Measurements from ENCODE around the gene CSTPP1. TPM values are rescaled to one million over a fixed set of nuclear protein-coding genes. Genes with fewer than 3 reads are reported as not detected.

The CSTPP1 gene
- total and polyA plus RNA-seq, 2 of the 8 experiments (the other 6 are each of a cell fraction or from before 2014, with no cell fraction given), result 24.2 to 28.7 TPM

DNA sequence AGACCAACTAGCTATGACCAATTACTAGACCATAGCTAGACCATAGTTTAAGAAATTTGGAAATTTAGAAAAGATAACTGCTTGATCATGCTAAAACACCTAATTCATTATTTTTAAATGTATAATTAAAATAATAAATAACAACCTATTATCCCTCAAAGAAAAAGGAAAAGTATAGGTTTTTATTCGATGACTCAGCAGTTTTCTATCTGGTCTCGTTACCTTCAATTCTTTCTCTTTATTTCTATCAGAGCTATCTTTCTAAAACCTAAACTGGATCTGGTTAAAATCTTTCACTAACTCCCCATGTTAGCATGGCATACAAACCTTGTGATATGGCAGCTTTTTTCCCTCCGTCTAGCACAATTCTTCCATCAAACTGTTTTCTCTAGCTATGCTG, 27.3 kb downstream of the CSTPP1 start:
- H2BK12ac ChIP-seq (ENCODE audit: low read depth, low read length), result no peak overlapping the region
- ChIA-PET CTCF (ENCODE audit: partially characterized antibody) (interaction anchor here (0.6 to 1.3 kb wide), 4 partner anchors 11 to 53 kb away, joined by 3 to 4 read pairs (median 4); no protein-coding TSS in a partner anchor), POLR2A (ENCODE audit: partially characterized antibody) (interaction anchor here (0.8 to 1.1 kb wide), 2 partner anchors 194 to 221 kb away, joined by 3 to 4 read pairs; no protein-coding TSS in a partner anchor)
- H3K56ac ChIP-seq (replicated peaks; ENCODE audit: insufficient read length, low read depth, low read length), result no peak overlapping the region
- H2BK15ac ChIP-seq (ENCODE audit: low read length), result no peak overlapping the region
- DNase-seq (ENCODE audit: low read depth in 1 of 2, low spot score in 2 of 2) (no peak), FAIRE-seq (no peak)
- H3K4me1 ChIP-seq (replicated peaks in 1 of 4; ENCODE audit: control insufficient read depth in 3 of 4, insufficient read depth in 4 of 4, low read length in 3 of 4), result no peaks in the 10 kb centered on the region
- H2BK5ac ChIP-seq (ENCODE audit: low read depth, low read length), result no peak overlapping the region
- no peak overlapping the region for H4K5ac ChIP-seq (ENCODE audit: insufficient read length, low read depth, low read length)
- WGBS, 2 experiments (ENCODE audit: extremely low coverage in 1 of 2, insufficient coverage in 1 of 2, insufficient read length in 1 of 2, insufficient replicate concordance in 2 of 2, low coverage in 1 of 2, low lambda C conversion rate in 2 of 2, missing lambda C conversion rate in 1 of 2), result 89% methylated on average over 3 of the region's 3 CpGs; no CpG with 5 or more reads in 1 of the 2 experiments
- no peak overlapping the region for H2BK20ac ChIP-seq (ENCODE audit: low read length)
- no peak overlapping the region for H2AFZ ChIP-seq (ENCODE audit: low read length)
- H2BK120ac ChIP-seq (replicated peaks; ENCODE audit: low read depth, low read length), result no peak overlapping the region
- no peaks in the 10 kb centered on the region for H3K79me1 ChIP-seq (ENCODE audit: low read depth, low read length)
- no peaks in the 10 kb centered on the region for H3K23me2 ChIP-seq (ENCODE audit: low read depth, low read length)
- no peak overlapping the region for H3K4me2 ChIP-seq (ENCODE audit: insufficient read depth in 1 of 2, low read depth in 2 of 2, low read length in 2 of 2)
- H3K18ac ChIP-seq (ENCODE audit: extremely low read depth, low read length), result no peak overlapping the region
- no peaks in the 10 kb centered on the region for H3K9me3 ChIP-seq (ENCODE audit: insufficient read depth in 2 of 2, low read depth in 1 of 2, low read length in 1 of 2)
- H3K36me3 ChIP-seq (ENCODE audit: control insufficient read depth in 2 of 4, insufficient read depth in 4 of 4, low read length in 3 of 4), result peaks cover 0 to 2% (median 0%) of the 10 kb centered on the region in 4 experiments; a peak in 1 of 8 replicates
- H3K9ac ChIP-seq (replicated peaks in 1 of 4; ENCODE audit: extremely low read depth in 1 of 4, low read depth in 3 of 4, low read length in 3 of 4), result no peak overlapping the region
- no peak overlapping the region for H3K4me3 ChIP-seq (ENCODE audit: extremely low read depth in 1 of 4, insufficient read depth in 2 of 4, low read depth in 3 of 4, low read length in 4 of 4)
- no peaks in the 10 kb centered on the region for H4K20me1 ChIP-seq (replicated peaks in 1 of 2; ENCODE audit: control insufficient read depth in 1 of 2, insufficient read depth in 2 of 2, low read length in 2 of 2)
- no peak overlapping the region for H4K8ac ChIP-seq (ENCODE audit: extremely low read depth, insufficient read depth, low read length)
- TF ChIP-seq JUN (IDR thresholded peaks at IDR 0.05; ENCODE audit: low read depth, low read length) (no peak), ZNF274 (IDR thresholded peaks at IDR 0.05; ENCODE audit: borderline replicate concordance, extremely low read depth, low read length) (no peak), BACH1 (IDR thresholded peaks at IDR 0.05; ENCODE audit: low read length) (peak; percentile 93), ATF3 (IDR thresholded peaks at IDR 0.05; ENCODE audit: insufficient read depth, low read depth, low read length) (no peak), PHF8 (conservative IDR thresholded peaks at IDR 0.05; ENCODE audit: low read depth, low read length) (no peak), SP4 (IDR thresholded peaks at IDR 0.05; ENCODE audit: low read length) (no peak), MAFK (IDR thresholded peaks at IDR 0.05; ENCODE audit: low read depth, low read length) (peak; percentile 100)
- no peak overlapping the region for H2AK5ac ChIP-seq (ENCODE audit: low read depth, low read length)
- H3K27me3 ChIP-seq (replicated peaks in 1 of 4; ENCODE audit: control insufficient read depth in 3 of 4, extremely low read depth in 1 of 4, insufficient read depth in 3 of 4, low read length in 3 of 4), result no peaks in the 10 kb centered on the region
- no peak overlapping the region for H3K23ac ChIP-seq (ENCODE audit: insufficient read length)
- no peak overlapping the region for H3K4ac ChIP-seq (replicated peaks; ENCODE audit: insufficient read length, low read depth, low read length)
- H3K14ac ChIP-seq (ENCODE audit: insufficient read length), result no peak overlapping the region
- no peak overlapping the region for H4K91ac ChIP-seq (replicated peaks; ENCODE audit: insufficient read length, low read length)
- no peak overlapping the region for H3K27ac ChIP-seq (ENCODE audit: low read depth, low read length)
- no peaks in the 10 kb centered on the region for H3K79me2 ChIP-seq (ENCODE audit: control insufficient read depth in 1 of 2, insufficient read depth in 2 of 2, low read length in 2 of 2)
